Activated CD4-positive, alpha-beta T cell treated with anti-CD3 and anti-CD28 coated beads for 36 hours (primary cell): ENCODE measurements around the gene GFOD1. TPM values are rescaled to one million over a fixed set of nuclear protein-coding genes. Genes with fewer than 3 reads are reported as not detected.

ENCODE experiments used
- total RNA-seq, 2 experiments: library from RNA; stranded (reverse); gene quantifications; one replicate each; pipeline ENCODE4 v1.2.3, GENCODE V29; 2021

GFOD1 gene
- total RNA-seq, 2 experiments from 2014 or later: 4.2 to 5.8 TPM

Other genes with a start within 250 kb of the GFOD1 start
- gene TBC1D7, start 159.1 kb downstream of the GFOD1 start, total RNA-seq: 10 to 100 TPM; 13.8 to 16.4 TPM
- 10 to 100 TPM; 14.7 to 21.9 TPM for gene SIRT5, start 87.0 kb upstream of the GFOD1 start, total RNA-seq
- gene NOL7, start 127.7 kb upstream of the GFOD1 start, total RNA-seq: 10 to 100 TPM; 92.8 to 97.3 TPM
- 10 to 100 TPM; 50.8 to 65.0 TPM for gene RANBP9, start 224.2 kb upstream of the GFOD1 start, total RNA-seq